Glutamatergic neuron (in vitro differentiated cells): ENCODE results near the gene KRT35. TPM values are rescaled to one million over a fixed set of nuclear protein-coding genes. Genes with fewer than 3 reads are reported as not detected.

Source experiments
- DNase-seq: peaks from one replicate; pipeline ENCODE4 v3.0.0; 2022
- H3K27ac Mint-ChIP-seq: one replicate; pipeline ENCODE4 v1.8.0; 2020; ENCODE audit warnings: mild to moderate bottlenecking, mixed read lengths, inconsistent platforms; ENCODE audit not compliant: unreplicated experiment
- H3K27me3 Mint-ChIP-seq: one replicate; pipeline ENCODE4 v1.8.0; 2020; ENCODE audit warnings: mild to moderate bottlenecking, moderate library complexity, mixed read lengths, inconsistent platforms; ENCODE audit not compliant: unreplicated experiment
- H3K36me3 Mint-ChIP-seq: one replicate; pipeline ENCODE4 v1.8.0; 2020; ENCODE audit warnings: mild to moderate bottlenecking, mixed read lengths, inconsistent platforms; ENCODE audit not compliant: unreplicated experiment
- H3K4me1 Mint-ChIP-seq: one replicate; pipeline ENCODE4 v1.8.0; 2020; ENCODE audit warnings: mild to moderate bottlenecking, low read depth, mixed read lengths, inconsistent platforms; ENCODE audit not compliant: unreplicated experiment
- H3K4me3 Mint-ChIP-seq: one replicate; pipeline ENCODE4 v1.8.0; 2020; ENCODE audit warnings: mild to moderate bottlenecking, mixed read lengths, inconsistent platforms; ENCODE audit not compliant: unreplicated experiment
- H3K9me3 Mint-ChIP-seq: one replicate; pipeline ENCODE4 v1.8.0; 2020; ENCODE audit warnings: mild to moderate bottlenecking, moderate library complexity, mixed read lengths, inconsistent platforms; ENCODE audit not compliant: unreplicated experiment
- CTCF ChIP-seq: fragments of 200-600 bp; sonication (generic); IDR thresholded peaks from one replicate; pipeline ENCODE4 v1.5.0; 2021; ENCODE audit not compliant: partially characterized antibody, unreplicated experiment
- total RNA-seq: library from RNA; stranded (reverse); fragmentation: NEBNext Ultra II Directional; extraction: Animal tissue kit (Norgen Biotek cat#: 25700); gene quantifications from one replicate; pipeline ENCODE4 v1.2.1, GENCODE V29; 2021; ENCODE audit not compliant: unreplicated experiment

Gene KRT35
- total RNA-seq, 1 donor from 2014 or later, result not detected

GRCh38 chr17:41449008-41449407, 31.9 kb downstream of the KRT35 start:
- no peak for TF ChIP-seq CTCF
- Mint-ChIP-seq H3K27ac (no peak overlapping the region), H3K36me3 (no peaks in the 10 kb centered on the region), H3K4me1 (no peaks in the 10 kb centered on the region), H3K9me3 (no peaks in the 10 kb centered on the region), H3K4me3 (no peak overlapping the region), H3K27me3 (peaks cover 3% of the 10 kb centered on the region)
- DNase-seq, result no peak

GRCh38 chr17:41448506-41448905, 32.4 kb downstream of the KRT35 start:
- H3K4me1 Mint-ChIP-seq, result no peaks in the 10 kb centered on the region
- peaks cover under 1% of the 10 kb centered on the region for H3K27me3 Mint-ChIP-seq
- no peaks in the 10 kb centered on the region for H3K9me3 Mint-ChIP-seq
- TF ChIP-seq CTCF, result no peak
- no peak overlapping the region for H3K4me3 Mint-ChIP-seq
- no peak for DNase-seq
- no peak overlapping the region for H3K27ac Mint-ChIP-seq
- no peaks in the 10 kb centered on the region for H3K36me3 Mint-ChIP-seq

GRCh38 chr17:41446806-41447205, 34.1 kb downstream of the KRT35 start:
- no peak for TF ChIP-seq CTCF
- Mint-ChIP-seq H3K9me3 (no peaks in the 10 kb centered on the region), H3K27ac (no peak overlapping the region), H3K4me1 (no peaks in the 10 kb centered on the region), H3K27me3 (no peaks in the 10 kb centered on the region), H3K36me3 (no peaks in the 10 kb centered on the region), H3K4me3 (no peak overlapping the region)
- DNase-seq, result no peak

- no peak for DNase-seq
- Mint-ChIP-seq H3K9me3 (no peaks in the 10 kb centered on the region), H3K27ac (no peak overlapping the region), H3K4me1 (no peaks in the 10 kb centered on the region), H3K4me3 (no peak overlapping the region), H3K27me3 (no peaks in the 10 kb centered on the region), H3K36me3 (no peaks in the 10 kb centered on the region)
- TF ChIP-seq CTCF, result no peak
Measured at GRCh38 chr17:41444640-41445039, 36.3 kb downstream of the KRT35 start.

- H3K27me3 Mint-ChIP-seq, result no peaks in the 10 kb centered on the region
- no peak for TF ChIP-seq CTCF
- H3K36me3 Mint-ChIP-seq, result no peaks in the 10 kb centered on the region
- no peaks in the 10 kb centered on the region for H3K4me1 Mint-ChIP-seq
- no peaks in the 10 kb centered on the region for H3K9me3 Mint-ChIP-seq
- DNase-seq, result no peak
- H3K4me3 Mint-ChIP-seq, result no peak overlapping the region
- no peak overlapping the region for H3K27ac Mint-ChIP-seq
Measured at GRCh38 chr17:41444186-41444585, 36.8 kb downstream of the KRT35 start.
